ENCODE data around the gene TENM4. TPM values are rescaled to one million over a fixed set of nuclear protein-coding genes. Genes with fewer than 3 reads are reported as not detected.

TENM4 gene
- polyA plus RNA-seq, 1 donor from 2014 or later = 16.8 TPM

DNA sequence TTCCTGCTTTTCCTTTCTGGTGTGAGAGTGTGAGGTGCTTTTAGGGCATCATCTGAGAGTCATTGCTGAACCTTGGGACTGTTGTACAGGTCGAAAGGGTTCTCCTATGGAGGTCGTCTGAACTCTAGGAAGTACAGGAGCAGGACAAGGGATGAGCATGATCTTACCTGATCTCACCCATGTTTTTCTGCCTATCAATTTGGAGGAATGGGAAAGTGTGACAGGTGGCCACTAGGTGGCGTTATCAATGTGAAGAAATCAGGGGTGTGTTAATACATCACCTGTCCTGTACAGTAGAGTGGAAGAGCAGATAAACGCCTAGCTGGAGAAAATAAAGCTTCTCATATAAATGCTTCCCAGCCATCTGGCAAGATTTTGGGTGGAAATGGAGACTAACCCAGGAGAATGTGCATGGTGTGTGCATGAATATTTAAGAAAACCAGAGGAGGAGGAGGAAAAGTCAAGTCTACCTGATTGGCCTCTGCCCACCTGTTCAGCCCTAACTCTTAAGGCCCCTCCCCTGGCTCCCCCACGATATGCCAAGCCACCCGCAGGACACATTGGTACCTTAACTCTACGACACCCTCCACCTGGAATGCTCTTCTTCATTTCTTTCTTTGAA lies 794.2 kb downstream of the TENM4 start:
- Histone ChIP-seq H3K36me3 (ENCODE audit: insufficient read depth, low read length) (no peaks in the 10 kb centered on the region), H3K9me3 (ENCODE audit: low read length) (no peaks in the 10 kb centered on the region), H2AFZ (ENCODE audit: low read depth, low read length) (no peak overlapping the region), H3K27ac (ENCODE audit: low read length) (no peak overlapping the region), H3K27me3 (ENCODE audit: insufficient read depth, low read depth, low read length) (no peaks in the 10 kb centered on the region), H3K4me3 (ENCODE audit: low read length) (no peak overlapping the region), H3K79me2 (replicated peaks; ENCODE audit: insufficient read depth, low read length) (no peaks in the 10 kb centered on the region), H4K20me1 (ENCODE audit: insufficient read depth) (no peaks in the 10 kb centered on the region), H3K9ac (ENCODE audit: low read length) (no peak overlapping the region), H3K9me2 (ENCODE audit: insufficient read depth, low read length) (no peaks in the 10 kb centered on the region), H3K4me2 (ENCODE audit: low read length) (no peak overlapping the region), H3F3A (ENCODE audit: insufficient read depth, low read length, poor library complexity, severe bottlenecking) (no peaks in the 10 kb centered on the region)
- TF ChIP-seq RAD21 (conservative IDR thresholded peaks at IDR 0.05) (peak; percentile 83), POLR2AphosphoS5 (IDR thresholded peaks at IDR 0.05) (no peak), TAF1 (IDR thresholded peaks at IDR 0.05; ENCODE audit: low read depth) (no peak), MXI1 (conservative IDR thresholded peaks at IDR 0.05; ENCODE audit: poor library complexity, severe bottlenecking) (no peak), SMC3 (conservative IDR thresholded peaks at IDR 0.05; ENCODE audit: poor library complexity) (peak; percentile 87), EP300 (conservative IDR thresholded peaks at IDR 0.05; ENCODE audit: poor library complexity, severe bottlenecking) (no peak), EZH2 (IDR thresholded peaks at IDR 0.05; ENCODE audit: borderline replicate concordance, insufficient read depth, low read length, poor library complexity, severe bottlenecking) (no peak)
- TF ChIP-seq, protein P1, sequence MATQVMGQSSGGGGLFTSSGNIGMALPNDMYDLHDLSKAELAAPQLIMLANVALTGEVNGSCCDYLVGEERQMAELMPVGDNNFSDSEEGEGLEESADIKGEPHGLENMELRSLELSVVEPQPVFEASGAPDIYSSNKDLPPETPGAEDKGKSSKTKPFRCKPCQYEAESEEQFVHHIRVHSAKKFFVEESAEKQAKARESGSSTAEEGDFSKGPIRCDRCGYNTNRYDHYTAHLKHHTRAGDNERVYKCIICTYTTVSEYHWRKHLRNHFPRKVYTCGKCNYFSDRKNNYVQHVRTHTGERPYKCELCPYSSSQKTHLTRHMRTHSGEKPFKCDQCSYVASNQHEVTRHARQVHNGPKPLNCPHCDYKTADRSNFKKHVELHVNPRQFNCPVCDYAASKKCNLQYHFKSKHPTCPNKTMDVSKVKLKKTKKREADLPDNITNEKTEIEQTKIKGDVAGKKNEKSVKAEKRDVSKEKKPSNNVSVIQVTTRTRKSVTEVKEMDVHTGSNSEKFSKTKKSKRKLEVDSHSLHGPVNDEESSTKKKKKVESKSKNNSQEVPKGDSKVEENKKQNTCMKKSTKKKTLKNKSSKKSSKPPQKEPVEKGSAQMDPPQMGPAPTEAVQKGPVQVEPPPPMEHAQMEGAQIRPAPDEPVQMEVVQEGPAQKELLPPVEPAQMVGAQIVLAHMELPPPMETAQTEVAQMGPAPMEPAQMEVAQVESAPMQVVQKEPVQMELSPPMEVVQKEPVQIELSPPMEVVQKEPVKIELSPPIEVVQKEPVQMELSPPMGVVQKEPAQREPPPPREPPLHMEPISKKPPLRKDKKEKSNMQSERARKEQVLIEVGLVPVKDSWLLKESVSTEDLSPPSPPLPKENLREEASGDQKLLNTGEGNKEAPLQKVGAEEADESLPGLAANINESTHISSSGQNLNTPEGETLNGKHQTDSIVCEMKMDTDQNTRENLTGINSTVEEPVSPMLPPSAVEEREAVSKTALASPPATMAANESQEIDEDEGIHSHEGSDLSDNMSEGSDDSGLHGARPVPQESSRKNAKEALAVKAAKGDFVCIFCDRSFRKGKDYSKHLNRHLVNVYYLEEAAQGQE (IDR thresholded peaks at IDR 0.05; ENCODE audit: borderline replicate concordance) = no peak
- TF ChIP-seq, protein P2, sequence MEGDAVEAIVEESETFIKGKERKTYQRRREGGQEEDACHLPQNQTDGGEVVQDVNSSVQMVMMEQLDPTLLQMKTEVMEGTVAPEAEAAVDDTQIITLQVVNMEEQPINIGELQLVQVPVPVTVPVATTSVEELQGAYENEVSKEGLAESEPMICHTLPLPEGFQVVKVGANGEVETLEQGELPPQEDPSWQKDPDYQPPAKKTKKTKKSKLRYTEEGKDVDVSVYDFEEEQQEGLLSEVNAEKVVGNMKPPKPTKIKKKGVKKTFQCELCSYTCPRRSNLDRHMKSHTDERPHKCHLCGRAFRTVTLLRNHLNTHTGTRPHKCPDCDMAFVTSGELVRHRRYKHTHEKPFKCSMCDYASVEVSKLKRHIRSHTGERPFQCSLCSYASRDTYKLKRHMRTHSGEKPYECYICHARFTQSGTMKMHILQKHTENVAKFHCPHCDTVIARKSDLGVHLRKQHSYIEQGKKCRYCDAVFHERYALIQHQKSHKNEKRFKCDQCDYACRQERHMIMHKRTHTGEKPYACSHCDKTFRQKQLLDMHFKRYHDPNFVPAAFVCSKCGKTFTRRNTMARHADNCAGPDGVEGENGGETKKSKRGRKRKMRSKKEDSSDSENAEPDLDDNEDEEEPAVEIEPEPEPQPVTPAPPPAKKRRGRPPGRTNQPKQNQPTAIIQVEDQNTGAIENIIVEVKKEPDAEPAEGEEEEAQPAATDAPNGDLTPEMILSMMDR (IDR thresholded peaks at IDR 0.05; ENCODE audit: poor library complexity, severe bottlenecking) = peak; percentile 87

DNA sequence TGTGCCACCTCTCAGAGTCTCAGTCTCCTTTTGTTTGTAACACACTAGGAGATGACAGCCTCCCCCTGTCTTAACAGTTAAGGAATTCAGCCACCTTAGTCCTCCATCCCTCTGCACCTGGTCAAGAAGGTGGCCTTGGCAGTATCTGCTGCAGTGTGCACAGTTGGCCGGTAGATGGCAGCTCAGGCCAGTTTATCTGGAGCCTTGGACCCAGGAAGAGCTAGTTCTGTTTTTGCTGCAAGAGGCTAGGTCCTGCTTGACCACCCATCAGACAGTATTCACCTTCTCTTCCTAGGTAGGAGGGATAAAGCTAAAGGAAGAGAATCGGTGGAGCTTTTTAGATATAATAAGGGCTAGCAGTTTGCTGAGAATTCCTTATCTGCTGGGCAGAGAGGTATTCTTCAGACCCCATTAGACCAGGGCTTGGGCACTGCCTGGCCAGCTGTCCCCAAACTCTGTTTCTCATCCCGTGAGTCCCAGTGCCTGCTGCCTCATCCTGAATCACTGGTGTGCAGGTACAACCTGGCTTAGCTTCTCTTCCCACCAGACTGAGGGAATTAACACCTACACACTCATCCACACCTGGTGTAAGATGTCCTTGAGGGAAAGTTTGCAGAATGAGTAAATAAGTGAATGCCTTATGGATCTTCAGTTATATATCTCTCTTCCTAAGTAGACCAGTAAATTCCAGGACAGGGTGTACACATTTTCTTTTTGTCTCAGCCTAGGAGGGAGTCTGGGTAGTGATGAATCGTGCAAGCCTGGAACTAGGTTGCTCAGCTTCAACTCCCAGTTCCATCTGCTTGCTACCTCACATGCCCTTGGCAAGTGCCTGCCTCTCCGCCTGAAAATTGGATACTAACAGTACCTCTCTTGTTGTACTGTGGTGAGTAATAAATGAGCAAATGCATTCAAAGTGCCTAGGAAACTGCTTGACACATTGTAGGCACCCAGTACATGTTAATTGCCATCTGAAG lies 795.3 kb downstream of the TENM4 start:
- Histone ChIP-seq H3K27me3 (ENCODE audit: insufficient read depth, low read depth, low read length) (no peaks in the 10 kb centered on the region), H3K36me3 (ENCODE audit: insufficient read depth, low read length) (no peaks in the 10 kb centered on the region), H3F3A (ENCODE audit: insufficient read depth, low read length, poor library complexity, severe bottlenecking) (no peaks in the 10 kb centered on the region), H3K9ac (ENCODE audit: low read length) (no peak overlapping the region), H3K27ac (ENCODE audit: low read length) (no peak overlapping the region), H3K9me3 (ENCODE audit: low read length) (no peaks in the 10 kb centered on the region), H3K79me2 (replicated peaks; ENCODE audit: insufficient read depth, low read length) (no peaks in the 10 kb centered on the region), H4K20me1 (ENCODE audit: insufficient read depth) (no peaks in the 10 kb centered on the region), H3K4me3 (ENCODE audit: low read length) (no peak overlapping the region), H3K9me2 (ENCODE audit: insufficient read depth, low read length) (no peaks in the 10 kb centered on the region), H2AFZ (ENCODE audit: low read depth, low read length) (no peak overlapping the region), H3K4me2 (ENCODE audit: low read length) (no peak overlapping the region)
- TF ChIP-seq RAD21 (conservative IDR thresholded peaks at IDR 0.05) (peak; percentile 97), POLR2AphosphoS5 (IDR thresholded peaks at IDR 0.05) (no peak), TAF1 (IDR thresholded peaks at IDR 0.05; ENCODE audit: low read depth) (no peak), SMC3 (conservative IDR thresholded peaks at IDR 0.05; ENCODE audit: poor library complexity) (peak; percentile 93), EZH2 (IDR thresholded peaks at IDR 0.05; ENCODE audit: borderline replicate concordance, insufficient read depth, low read length, poor library complexity, severe bottlenecking) (no peak), EP300 (conservative IDR thresholded peaks at IDR 0.05; ENCODE audit: poor library complexity, severe bottlenecking) (no peak), MXI1 (conservative IDR thresholded peaks at IDR 0.05; ENCODE audit: poor library complexity, severe bottlenecking) (no peak)
- TF ChIP-seq, protein P1 (IDR thresholded peaks at IDR 0.05; ENCODE audit: borderline replicate concordance) = no peak
- TF ChIP-seq, protein P2 (IDR thresholded peaks at IDR 0.05; ENCODE audit: poor library complexity, severe bottlenecking) = peak; percentile 97
